ENCODE data around the gene SLC2A10.
"Not testable (repeated sequence)": the region's sequence is repeated elsewhere in the genome, so short reads cannot be mapped to it uniquely, and the experiment has no call there.

Gene SLC2A10

GRCh38 chr20:46709459-46710152, at the start of gene SLC2A10:
Gene SLC2A10, plus strand, starts transcription at chr20:46709649. Its CDS starts 88 bp downstream, at chr20:46709737.
- no peak for DNase-seq (ENCODE audit: low read depth)

DNA sequence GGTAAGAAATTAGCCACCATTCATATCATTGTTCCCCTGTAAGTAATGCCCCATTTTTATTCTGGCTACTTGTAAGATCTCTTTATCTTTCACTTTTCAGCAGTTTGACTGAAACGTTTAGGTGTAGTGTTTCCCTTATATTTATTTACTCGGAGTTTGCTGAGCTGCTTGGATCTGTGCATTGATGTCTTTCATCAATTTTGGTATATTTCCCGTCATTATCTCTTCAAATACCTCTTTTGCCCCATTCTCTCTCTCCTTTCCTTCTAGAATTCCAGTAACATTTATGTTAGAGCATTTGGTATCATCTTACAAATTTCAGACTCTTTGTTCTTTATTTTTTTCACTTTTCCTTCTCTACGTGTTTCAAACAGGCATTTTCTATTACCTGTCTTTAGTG, 49.0 kb upstream of the SLC2A10 start:
- no peak for DNase-seq (ENCODE audit: low read depth)

DNA sequence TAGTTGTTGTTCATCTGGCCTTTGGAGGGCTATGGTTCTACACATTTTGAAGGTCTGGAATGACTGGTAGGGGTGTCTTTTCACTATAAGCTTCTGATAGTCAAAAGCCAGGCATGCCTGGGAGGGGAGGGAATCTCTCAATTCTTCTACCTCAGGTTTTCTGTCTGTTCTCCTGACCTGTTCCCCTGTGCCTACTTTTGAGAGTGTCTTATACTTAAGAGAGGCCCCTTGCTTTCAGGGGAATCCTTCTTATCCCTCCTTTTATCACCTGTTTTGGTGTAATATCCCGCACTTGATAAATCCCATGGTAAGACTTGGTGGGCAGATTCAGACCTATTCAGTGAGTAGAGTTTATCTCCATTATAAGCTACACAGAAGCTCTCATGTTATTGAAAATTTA, 47.8 kb upstream of the SLC2A10 start:
- no peak for DNase-seq (ENCODE audit: low read depth)

GRCh38 chr20:46663531-46663930, 45.9 kb upstream of the SLC2A10 start:
- no peak for DNase-seq (ENCODE audit: low read depth)

- DNase-seq (ENCODE audit: low read depth) = no peak
These were observed 43.8 kb upstream of the SLC2A10 start for GRCh38 chr20:46665602-46666001.

DNA sequence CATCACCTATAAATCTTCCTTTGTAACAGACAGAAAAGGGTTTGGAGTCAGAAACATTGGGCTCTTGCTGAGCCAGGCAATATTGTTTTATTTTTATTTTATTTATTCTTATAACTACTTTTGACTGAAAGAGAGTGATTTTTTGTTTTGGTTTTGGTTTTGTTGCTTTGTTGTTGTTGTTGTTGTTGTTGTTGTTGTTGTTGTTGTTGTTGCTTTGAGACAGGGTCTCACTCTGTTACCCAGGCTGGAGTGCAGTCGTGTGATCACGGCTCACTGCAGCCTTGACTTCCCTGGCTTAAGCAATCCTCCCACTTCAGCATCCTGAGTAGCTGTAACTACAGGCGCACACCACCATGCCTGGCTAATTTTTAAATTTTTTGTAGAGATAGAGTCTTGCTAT, 43.1 kb upstream of the SLC2A10 start:
- no peak for DNase-seq (ENCODE audit: low read depth)

GRCh38 chr20:46666818-46667515, 42.5 kb upstream of the SLC2A10 start:
- no peak for DNase-seq (ENCODE audit: low read depth)

DNA sequence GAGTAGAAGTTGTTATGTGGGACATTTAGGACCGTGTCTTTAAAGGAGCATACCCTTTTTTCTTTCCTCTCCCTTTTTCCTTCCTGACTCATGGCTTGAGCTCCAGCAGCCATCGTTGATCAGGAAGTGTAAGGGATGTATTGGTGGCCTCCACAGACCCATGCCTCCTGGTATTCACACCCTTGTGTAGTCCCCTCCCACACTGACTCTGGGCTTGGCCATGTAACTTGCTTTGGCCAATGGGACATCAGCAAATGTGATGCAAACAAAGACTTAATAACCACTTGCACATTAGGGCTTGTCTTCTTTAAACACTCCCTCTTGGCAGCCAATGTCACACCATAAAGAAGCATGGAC, 39.2 kb upstream of the SLC2A10 start:
- no peak for DNase-seq (ENCODE audit: low read depth)

DNA sequence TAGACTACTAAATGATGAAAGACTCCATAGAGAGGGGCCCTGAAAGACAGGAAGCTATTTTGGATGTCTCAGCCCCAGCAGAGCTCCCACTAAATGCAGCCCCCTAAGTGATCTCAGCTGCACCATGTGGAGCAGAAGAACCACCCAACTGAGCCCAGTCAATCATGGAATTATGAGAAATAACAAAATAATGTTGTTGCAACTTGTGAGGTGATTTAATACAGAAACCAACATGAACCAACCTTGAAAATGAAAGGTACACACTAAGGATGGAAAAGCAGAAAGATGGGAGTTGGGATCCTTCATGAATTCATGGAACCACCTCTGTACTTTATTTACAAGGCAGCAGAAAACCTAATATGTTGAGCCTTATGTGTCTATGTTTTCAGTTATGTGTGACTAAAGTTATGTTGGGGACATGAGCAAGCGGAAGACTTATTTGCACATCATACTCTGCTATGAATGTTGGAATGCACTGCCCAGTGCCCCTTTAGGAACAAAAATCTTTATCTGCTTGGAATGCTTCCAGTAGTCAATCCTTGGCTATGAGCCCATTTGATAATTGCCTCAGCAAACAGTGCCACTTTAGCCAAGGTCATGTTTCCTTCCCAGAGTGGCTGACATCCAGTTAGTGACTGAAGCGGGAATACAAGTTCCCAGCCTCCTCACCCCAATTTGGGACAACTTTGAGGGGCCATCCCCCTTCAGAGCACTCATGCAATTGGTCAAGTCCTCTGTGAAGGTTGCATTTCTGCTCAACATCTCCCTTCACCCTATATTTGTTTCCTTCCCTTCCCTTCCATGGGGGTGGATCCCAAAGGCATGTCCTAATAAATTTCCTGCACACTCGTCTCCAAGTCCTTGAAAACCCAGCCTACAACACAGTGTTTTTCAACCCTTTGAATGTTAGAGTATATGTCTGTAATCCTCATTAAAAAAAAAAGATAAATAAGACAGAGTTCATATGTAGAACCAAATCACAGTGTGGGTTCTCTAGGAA, 38.6 kb upstream of the SLC2A10 start:
- DNase-seq (ENCODE audit: low read depth) = no peak

DNA sequence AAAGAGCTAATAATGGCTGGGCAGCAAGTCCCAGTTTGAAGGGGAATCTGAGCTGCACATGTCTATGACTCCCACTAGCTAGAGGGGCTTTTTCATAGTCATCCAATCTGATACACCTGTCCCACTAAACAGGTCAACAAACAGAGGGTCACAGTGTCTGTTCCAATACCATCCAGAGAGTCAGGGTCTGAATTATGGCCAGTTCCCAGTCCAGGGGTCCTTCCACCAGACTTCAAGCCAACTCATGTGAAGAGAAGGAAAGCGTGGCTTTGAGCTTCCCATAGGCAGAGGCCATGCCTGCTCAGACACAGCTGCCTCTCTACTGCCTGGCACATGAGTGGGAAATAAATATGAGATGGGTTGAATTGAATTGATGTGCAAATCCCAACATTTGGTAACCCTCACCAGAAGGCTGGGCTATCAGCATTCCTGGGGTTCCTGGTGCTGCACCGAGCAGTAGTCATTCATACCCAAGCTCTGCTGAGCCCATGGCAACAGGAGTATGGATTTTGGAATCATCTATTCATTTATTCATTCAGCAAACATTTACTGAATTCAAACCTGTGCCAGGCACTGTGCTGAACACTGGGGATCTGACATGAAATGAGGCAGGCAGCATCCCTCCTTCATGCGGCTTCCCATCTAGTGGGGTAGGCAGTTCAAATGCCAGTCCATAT, 37.4 kb upstream of the SLC2A10 start:
- no peak for DNase-seq (ENCODE audit: low read depth)

DNA sequence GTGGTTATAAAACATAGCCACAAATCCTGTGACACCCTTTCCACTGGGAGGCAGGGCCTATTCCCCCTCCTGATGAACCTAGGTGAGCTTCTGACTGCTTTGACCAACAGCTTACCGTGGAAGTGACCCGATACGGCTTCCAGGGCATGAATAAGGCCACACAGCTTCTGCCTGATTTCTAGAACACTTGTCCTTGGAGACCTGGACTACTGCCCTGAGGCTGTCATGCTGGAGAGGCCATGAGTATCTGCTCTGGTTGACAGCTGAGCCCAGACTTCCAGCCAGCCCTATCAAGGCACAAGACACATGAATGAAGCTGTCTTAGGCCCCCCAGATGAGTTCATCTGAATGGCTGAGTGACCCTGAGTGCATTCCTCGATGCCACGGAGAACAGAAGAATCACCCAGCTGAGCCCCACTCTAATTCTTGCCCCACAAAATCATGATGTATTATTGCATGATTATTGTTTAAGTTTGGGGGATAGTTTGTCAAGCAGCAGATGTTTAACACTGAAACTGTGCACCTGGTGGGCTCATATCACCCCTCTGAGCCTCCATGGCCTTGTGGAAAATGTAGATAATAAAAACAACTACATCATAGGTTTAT, 36.8 kb upstream of the SLC2A10 start:
- DNase-seq (ENCODE audit: low read depth) = no peak

DNA sequence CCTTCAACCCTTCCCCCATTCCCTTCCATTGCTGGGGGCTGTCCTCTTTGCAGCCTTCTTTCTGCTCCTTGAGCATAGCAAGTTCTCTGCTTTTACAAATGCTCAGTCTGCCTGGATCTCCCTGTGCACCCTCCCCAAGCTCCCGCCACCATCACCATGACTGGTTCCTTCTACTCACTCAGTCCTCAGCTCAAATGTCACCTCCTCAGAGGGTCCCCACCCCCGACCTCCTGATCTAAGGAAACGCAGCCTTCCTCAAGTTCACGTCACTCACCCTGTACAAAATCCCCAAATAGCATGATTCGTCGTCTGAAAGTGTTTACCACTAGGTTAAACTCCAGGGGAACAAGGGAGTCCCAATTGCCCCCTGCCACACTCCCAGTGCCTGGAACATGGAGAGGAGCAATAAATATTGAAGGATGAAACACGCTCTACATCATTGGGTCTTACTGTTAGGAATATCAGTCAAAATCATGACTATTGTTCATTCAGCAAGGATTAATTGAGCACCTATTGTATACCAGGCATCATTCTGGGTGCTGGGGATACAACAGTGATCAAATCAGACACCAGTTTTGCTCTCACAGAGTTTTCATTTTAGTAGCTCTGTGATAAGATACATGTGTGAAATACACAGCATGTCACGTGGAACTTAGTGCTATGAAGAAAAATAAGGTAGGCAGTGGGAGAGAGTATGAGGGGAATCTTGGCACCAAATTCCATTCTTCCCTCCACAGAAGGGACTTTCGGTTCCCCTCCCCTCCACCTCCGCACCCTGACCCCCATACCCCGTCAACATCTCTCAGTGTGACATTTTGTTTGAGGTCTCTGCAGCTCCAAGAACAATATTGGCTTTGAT, 35.8 kb upstream of the SLC2A10 start:
- no peak for DNase-seq (ENCODE audit: low read depth)

GRCh38 chr20:46674253-46675083, 35.0 kb upstream of the SLC2A10 start:
- no peak for DNase-seq (ENCODE audit: low read depth)

DNA sequence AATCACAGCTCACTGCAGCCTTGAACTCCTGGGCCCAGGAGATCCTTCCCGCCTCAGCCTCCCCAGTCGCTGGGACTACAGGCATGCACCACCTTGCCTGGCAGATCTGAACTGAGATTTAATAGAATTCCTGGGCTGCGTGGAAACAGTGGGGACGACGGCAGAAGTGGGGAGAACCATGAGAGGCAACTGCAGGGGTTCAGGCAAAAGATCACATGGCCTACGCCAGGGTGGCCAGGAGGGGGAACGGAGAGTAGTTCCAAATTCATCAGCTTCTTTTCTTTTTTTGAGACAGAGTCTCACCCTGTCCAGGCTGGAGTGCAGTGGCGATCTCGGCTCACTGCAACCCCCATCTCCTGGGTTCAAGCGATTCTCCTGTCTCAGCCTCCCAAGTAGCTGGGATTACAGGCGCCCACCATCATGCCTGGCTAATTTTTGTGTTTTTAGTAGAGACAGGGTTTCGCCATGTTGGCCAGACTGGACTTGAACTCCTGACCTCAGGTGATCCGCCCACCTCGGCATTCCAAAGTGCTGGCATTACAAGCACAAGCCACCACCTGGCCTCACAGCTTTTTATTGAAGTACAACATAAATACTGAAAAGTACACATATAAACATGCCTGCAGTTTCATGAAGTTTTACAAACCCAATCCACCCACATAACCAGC, 32.7 kb upstream of the SLC2A10 start:
- DNase-seq (ENCODE audit: low read depth) = not testable (repeated sequence)

GRCh38 chr20:46677608-46678007, 31.8 kb upstream of the SLC2A10 start:
- DNase-seq (ENCODE audit: low read depth) = no peak

DNA sequence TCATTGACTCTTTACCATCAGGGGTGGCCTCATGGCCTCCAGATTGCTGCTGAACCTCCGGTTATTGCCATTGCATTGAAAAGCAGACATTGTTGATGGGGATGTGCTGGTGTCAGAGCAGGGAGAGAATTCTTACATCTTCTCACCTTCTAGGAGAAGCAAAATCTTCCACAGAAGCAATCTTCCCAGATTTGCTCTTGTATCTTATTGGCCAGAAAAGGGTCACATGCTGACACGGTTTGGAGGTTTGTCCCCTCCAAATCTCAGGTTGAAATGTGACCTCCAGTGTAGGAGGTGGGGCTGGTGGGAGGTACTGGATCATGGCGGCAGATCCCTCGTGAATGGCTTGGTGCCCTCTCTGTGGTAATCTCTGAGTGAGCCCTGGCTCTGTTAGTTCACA, 30.9 kb upstream of the SLC2A10 start:
- no peak for DNase-seq (ENCODE audit: low read depth)

- no peak for DNase-seq (ENCODE audit: low read depth)
These were observed 28.8 kb upstream of the SLC2A10 start for GRCh38 chr20:46680684-46681031.

DNA sequence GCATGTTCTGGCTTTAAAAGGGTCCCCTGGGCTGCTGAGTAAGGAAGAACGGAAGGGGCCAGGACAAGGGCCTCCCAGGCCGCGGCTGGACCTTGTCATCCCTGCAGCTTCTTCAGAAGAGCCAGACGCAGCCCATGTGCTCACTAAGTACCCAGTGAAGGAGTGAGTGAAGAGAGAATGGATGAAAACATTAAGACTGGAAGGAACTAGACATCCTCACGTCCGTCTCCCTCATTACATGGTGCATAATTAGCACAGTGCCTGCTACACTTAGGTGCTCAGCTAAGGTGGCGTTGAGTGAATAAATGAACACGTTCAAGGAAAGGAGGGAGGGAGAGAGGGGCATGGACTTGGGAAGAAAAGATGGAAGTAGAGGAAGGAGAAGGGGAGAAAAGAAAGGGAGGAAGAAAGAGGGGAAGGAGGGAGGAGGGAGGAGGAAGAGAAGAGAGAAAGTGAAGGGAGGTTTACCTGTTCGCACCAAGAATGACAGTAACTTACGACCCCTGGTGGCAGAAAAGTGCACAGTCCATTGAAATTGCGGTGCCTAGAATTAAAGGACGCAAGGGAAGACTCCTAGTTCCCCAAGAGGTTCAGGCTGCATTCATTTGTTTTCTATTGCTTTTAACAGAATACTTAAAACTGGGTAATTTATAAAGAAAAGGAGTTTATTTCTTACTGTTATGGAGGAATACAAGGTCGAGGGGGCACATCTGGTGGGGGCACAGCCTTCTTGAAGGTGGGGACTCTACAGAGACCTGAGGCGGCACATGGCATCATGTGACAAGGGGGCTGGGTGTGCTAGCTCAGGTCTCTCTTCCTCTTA, 28.2 kb upstream of the SLC2A10 start:
- DNase-seq (ENCODE audit: low read depth) = no peak

Data from GM04503 (cell line).